Glomerular visceral epithelial cell (primary cell): Measurements from ENCODE around the gene RAB1B.
A peak's percentile ranks its signal among the peaks of the same experiment; 100 is the strongest.

Experiments
- DNase-seq: peaks from one replicate; pipeline ENCODE4 v3.0.0-alpha.2; 2016; ENCODE audit errors: extremely low spot score

Gene RAB1B

DNA sequence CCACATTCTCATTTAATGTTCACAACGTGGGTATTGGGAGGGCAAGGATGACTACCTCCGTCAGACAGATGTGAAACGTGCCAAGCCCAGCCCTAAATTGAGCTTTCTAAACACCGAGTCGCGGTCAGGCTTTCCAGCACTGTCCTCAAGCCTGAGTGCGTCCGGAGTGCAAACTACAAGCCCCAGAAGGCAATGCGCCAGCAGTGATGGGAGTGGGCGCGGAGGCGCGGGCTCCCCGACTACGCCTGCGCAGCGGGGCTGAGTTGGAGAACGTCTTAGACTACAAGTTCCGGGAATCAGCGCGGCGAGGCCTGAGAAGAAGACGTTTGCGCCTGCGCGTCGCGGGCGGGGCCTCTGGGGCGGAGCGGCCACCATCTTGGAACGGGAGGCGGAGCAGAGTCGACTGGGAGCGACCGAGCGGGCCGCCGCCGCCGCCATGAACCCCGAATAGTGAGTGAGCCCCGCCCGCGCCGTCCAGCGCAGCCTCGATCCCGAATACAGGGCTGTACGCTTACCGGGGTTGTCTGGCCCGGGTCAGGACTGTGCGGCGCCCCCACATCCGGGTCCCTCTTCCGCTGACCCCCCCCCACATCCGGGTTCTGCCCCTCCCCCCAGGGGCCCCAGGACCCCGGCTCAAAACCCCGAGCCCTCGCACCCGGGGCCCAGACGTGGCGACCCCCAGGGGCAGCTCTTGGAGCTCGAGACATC, at the start of gene RAB1B:
TSS of gene RAB1B (plus strand) at position 396 of the 708 bp plus-strand sequence. CDS start at position 437, 41 bp downstream.
- peak; percentile 99 for DNase-seq

GRCh38 chr11:66218846-66219620, 49.4 kb upstream of the RAB1B start:
- no peak for DNase-seq

DNA sequence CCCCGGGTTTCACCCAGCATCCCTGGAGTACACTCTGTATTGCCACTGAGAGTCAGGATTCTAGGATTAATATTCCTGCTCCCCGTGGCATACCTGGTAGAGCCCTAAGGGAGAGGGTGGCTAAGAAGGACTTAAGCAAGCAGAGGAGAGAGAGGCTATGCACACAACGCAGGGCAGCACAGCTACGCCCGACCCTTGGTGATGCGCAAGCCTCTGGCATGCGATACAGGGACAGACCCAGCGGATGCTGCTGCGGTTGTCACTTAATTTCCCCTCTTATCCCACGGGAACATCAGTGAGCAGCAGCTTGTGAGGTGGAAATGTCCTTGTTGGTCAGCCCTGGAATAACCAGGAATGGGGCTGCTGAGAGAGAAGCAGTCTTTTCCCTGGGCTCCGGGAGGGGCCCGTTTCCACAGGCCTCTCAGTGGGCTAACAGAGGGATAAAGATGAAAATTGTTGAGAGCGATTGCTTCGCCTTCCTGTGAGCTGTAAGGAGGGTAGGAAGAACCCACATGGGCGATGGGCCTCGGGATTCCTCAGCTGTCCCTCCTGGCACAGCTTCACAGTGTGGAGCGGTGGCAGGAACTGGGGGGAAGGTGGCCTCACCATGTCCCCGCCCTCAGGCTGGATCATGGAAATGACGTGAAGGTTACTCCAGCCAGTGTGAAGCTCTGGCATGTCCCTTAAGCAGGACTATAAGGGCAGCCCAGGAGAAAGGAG, 48.4 kb upstream of the RAB1B start:
- no peak for DNase-seq

GRCh38 chr11:66220566-66220935, 47.9 kb upstream of the RAB1B start:
- DNase-seq = no peak

DNA sequence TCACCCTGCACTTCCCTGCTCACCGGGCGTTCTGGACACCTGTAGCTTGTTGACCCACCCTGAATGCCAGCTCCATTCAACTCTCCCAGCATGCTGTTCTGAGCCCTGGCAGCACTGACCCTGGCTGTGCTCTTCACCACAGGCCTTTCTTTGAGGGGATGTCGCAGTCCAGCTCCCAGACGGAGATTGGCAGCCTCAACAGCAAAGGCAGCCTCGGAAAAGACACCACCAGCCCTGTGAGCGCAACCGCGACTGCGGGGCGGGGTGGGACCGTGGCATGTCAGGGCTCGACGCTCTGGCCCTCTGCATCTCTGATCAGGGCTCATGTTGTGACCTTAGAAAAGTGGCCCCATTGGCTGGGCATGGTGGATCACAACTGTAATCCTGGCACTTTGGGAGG, 47.4 kb upstream of the RAB1B start:
- DNase-seq = no peak

DNA sequence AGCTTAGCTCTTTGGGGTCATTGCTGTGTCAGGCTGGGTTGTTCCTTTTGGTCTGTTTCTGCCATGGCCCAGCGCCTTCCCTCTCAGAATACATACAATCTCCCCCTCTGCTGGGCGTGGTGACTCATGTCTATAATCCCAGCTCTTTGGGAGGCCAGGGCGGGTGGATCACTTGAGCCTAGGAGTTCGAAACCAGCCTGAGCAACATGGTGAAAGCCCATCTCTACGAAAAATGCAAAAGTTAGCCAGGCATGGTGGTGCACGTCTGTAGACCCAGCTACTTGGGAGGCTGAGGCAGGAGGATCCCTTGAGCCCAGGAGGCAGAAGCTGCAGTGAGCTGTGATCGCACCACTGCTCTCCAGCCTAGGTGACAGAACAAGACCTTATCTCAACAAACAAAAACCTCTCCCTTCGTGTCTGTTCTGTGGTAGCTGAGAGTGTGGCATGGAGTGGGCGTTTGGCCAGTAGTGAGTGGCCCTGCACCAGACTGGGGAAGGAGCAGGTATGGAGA, 46.7 kb upstream of the RAB1B start:
- DNase-seq = peak; percentile 54

- peak; percentile 92 for DNase-seq
Measured at GRCh38 chr11:66222358-66223149, 45.9 kb upstream of the RAB1B start.

GRCh38 chr11:66224226-66224855, 44.1 kb upstream of the RAB1B start:
- no peak for DNase-seq

- no peak for DNase-seq
Measured at GRCh38 chr11:66225066-66225465, 43.4 kb upstream of the RAB1B start.

DNA sequence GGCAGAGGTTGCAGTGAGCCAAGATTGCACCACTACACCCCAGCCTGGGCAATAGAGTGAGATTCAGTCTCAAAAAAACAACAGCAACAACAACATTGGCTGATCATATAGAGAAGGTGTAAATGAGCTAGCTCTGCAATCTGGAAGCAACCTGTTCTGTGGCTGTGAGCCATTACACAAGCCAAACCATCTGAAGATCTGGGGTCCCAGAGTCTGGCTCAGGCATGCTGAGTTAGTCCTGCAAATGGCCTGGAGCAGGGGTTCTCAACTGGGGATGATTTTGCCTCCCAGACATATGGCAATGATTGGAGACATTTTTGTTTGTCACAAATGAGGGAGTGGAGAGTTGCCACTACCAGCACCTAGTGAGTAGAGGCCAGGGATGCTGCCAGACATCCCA, 42.3 kb upstream of the RAB1B start:
- DNase-seq = no peak

GRCh38 chr11:66227700-66228099, 40.7 kb upstream of the RAB1B start:
- DNase-seq = no peak

DNA sequence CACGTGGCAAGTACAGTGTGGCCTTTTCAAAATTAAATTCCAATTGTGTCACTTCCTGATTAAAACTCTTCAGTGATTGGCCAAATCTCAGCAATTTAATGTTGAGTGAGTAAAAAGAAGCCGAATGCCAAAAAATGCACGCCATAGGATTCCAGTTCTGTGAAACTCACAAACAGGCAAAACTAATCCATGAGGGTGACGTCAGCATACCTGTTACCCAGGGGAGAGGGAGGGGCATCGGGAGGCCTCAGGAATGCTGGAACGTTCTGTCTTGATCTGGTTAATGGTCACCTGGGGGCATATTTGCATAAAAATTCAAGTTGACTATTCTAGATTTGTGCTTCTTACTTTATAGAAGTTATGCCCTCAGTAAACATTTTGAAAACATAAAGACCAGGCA, 39.9 kb upstream of the RAB1B start:
- no peak for DNase-seq

- DNase-seq = no peak
Measured at GRCh38 chr11:66230156-66230555, 38.3 kb upstream of the RAB1B start.

DNA sequence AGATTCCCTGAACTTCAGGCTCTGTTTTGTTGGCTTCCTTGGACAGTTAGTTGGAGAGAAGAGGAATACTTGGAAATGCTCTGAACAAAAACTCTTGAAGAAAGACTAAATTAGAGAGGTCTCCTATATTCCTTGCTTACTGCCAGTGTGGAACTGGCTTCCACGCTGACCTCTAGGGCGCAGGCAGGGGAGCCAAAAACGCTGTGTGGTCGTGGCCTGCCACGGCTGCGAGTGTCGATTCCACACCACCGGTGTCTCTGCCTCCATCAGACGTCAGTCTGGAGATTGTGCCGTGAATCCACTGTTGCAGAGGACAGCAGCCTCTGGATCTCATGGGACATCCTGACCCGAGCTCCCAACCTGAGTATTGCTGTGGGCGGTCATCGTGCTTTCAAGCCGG, 37.5 kb upstream of the RAB1B start:
- no peak for DNase-seq

GRCh38 chr11:66231561-66231960, 36.9 kb upstream of the RAB1B start:
- DNase-seq = no peak

GRCh38 chr11:66232769-66233168, 35.7 kb upstream of the RAB1B start:
- no peak for DNase-seq

DNA sequence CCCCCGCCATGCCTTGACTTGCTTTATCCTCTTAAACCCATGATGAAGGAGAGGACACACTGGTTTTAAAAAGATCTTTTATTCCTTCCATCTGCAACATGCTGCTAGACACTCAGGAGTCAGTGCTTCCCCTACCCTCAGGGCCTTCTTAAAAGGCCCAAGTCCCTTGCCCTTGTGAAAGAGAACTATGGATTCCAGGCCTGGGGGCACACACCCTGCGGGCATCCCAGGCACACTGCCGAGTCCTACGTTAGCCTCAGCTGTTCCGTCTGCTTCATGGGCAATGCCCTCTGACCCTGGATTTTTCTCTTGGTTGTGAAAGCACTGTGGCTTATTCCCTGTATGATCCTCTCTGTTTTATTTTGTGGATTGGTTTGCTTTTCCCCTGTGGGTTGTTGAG, 35.1 kb upstream of the RAB1B start:
- no peak for DNase-seq

- DNase-seq = no peak
Measured at GRCh38 chr11:66235141-66235540, 33.3 kb upstream of the RAB1B start.

- DNase-seq = no peak
Measured at GRCh38 chr11:66237867-66238266, 30.6 kb upstream of the RAB1B start.

DNA sequence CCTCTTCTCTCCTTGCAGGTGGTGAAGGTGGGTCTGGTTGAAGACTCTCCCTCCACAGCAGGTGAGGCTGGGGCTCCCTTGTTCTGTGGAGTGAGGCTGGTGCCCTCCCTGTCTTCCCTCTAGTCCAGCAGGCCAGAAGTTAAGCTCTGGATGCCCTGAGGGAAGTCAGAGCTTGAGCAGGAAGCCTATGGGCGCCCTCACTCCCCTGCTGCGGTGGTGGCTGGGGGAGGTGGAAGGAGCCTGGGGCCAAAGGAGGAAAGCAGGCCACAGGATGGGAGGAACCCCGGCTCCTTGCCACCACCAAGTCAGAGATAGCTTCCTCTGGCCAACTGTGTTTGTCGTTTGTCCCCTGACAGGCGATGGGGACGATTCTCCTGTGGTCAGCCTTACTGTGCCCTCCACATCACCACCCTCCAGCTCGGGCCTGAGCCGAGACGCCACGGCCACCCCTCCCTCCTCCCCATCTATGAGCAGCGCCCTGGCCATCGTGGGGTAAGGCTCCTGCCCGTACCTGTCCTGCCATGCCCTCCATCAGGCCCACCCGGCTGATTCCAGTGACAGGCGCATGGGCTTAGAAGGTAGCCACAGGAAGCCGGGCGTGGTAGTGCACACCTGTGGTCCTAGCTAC, 29.5 kb upstream of the RAB1B start:
- DNase-seq = no peak

DNA sequence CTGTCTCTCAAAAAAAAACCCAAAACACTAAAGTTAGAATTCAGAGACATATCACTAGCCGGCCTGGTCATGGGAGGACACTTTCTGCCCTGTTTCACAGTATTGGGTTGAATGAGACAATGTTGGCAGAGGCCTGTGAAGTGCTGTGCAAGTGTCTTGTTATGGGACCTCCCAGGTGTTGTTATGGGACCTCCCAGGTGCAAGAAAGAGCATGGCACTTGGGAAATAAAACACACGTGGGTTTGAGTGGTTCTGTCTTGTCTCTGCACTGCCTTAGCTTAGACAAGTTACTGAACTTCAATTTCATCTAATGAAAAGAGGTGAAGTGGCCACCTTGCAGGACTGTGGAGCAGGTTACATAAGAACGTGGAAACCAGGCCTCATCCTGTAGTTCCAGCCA, 28.9 kb upstream of the RAB1B start:
- no peak for DNase-seq
